Ectodermal cell (in vitro differentiated cells): ENCODE measurements around the gene MYH6.
"Not testable (repeated sequence)": the region's sequence is repeated elsewhere in the genome, so short reads cannot be mapped to it uniquely, and the experiment has no call there.

Experiments used
- H3K27ac ChIP-seq: 2 replicates; pipeline ENCODE4 v1.7.0; 2013; ENCODE audit warnings: mild to moderate bottlenecking, low read depth, low read length; ENCODE audit not compliant: insufficient read depth, poor library complexity, severe bottlenecking
- H3K27me3 ChIP-seq: 2 replicates; pipeline ENCODE4 v1.7.0; 2013; ENCODE audit warnings: mild to moderate bottlenecking, low read length; ENCODE audit not compliant: insufficient read depth, control insufficient read depth, poor library complexity, severe bottlenecking
- H3K36me3 ChIP-seq: one replicate; pipeline ENCODE4 v1.7.0; 2013; ENCODE audit warnings: low read length; ENCODE audit not compliant: control insufficient read depth, insufficient read depth
- H3K4me1 ChIP-seq: one replicate; pipeline ENCODE4 v1.7.0; 2013; ENCODE audit warnings: low read length; ENCODE audit not compliant: control insufficient read depth, insufficient read depth
- H3K4me3 ChIP-seq: 2 replicates; pipeline ENCODE4 v1.7.0; 2013; ENCODE audit warnings: low read depth, low read length, control low read depth; ENCODE audit not compliant: insufficient read depth
- H3K9me3 ChIP-seq: 2 replicates; pipeline ENCODE4 v1.7.0; 2013; ENCODE audit warnings: mild to moderate bottlenecking, low read length, moderate library complexity; ENCODE audit not compliant: control insufficient read depth
- WGBS, 2 experiments: methylation state at CpG; one replicate each; pipeline ENCODE4 v1.1.7; 2013; ENCODE audit warnings: missing lambda C conversion rate in 2 of 2; 5-methylcytosine and 5-hydroxymethylcytosine counted together

Gene MYH6

GRCh38 chr14:23425798-23426197, 17.7 kb upstream of the MYH6 start:
- 93 to 95% methylated on average over 6 of the region's 6 CpGs for WGBS, 2 experiments

GRCh38 chr14:23425169-23425568, 17.1 kb upstream of the MYH6 start:
- Histone ChIP-seq H3K27me3 (no peaks in the 10 kb centered on the region), H3K36me3 (no peaks in the 10 kb centered on the region), H3K4me1 (no peaks in the 10 kb centered on the region), H3K4me3 (no peak overlapping the region), H3K27ac (no peak overlapping the region), H3K9me3 (no peaks in the 10 kb centered on the region)
- 87 to 91% methylated on average over 10 of the region's 10 CpGs for WGBS, 2 experiments

More at GRCh38 chr14:23425798-23426197, 17.7 kb upstream of the MYH6 start:
- H3K27ac ChIP-seq, H3K9me3 ChIP-seq, H3K27me3 ChIP-seq, H3K4me3 ChIP-seq, H3K36me3 ChIP-seq, H3K4me1 ChIP-seq: not testable (repeated sequence)

- Histone ChIP-seq H3K9me3 (no peaks in the 10 kb centered on the region), H3K4me3 (no peak overlapping the region), H3K27ac (no peak overlapping the region), H3K36me3 (no peaks in the 10 kb centered on the region), H3K27me3 (no peaks in the 10 kb centered on the region), H3K4me1 (no peaks in the 10 kb centered on the region)
- 90 to 91% methylated on average over 6 of the region's 6 CpGs for WGBS, 2 experiments
Observed at GRCh38 chr14:23423657-23424056, 15.6 kb upstream of the MYH6 start.

- Histone ChIP-seq H3K27ac (no peak overlapping the region), H3K27me3 (no peaks in the 10 kb centered on the region), H3K9me3 (no peaks in the 10 kb centered on the region), H3K36me3 (no peaks in the 10 kb centered on the region), H3K4me1 (no peaks in the 10 kb centered on the region), H3K4me3 (no peak overlapping the region)
Observed at GRCh38 chr14:23421594-23421993, 13.5 kb upstream of the MYH6 start.

GRCh38 chr14:23419646-23420045, 11.6 kb upstream of the MYH6 start:
- H3K27me3 ChIP-seq, H3K4me3 ChIP-seq, H3K4me1 ChIP-seq, H3K9me3 ChIP-seq, H3K27ac ChIP-seq, H3K36me3 ChIP-seq: not testable (repeated sequence)
- 85 to 90% methylated on average over 2 of the region's 17 CpGs for WGBS, 2 experiments

GRCh38 chr14:23418021-23418420, 9.9 kb upstream of the MYH6 start:
- Histone ChIP-seq H3K27ac (no peak overlapping the region), H3K9me3 (no peaks in the 10 kb centered on the region), H3K27me3 (no peaks in the 10 kb centered on the region), H3K36me3 (no peaks in the 10 kb centered on the region), H3K4me1 (no peaks in the 10 kb centered on the region), H3K4me3 (no peak overlapping the region)
- 92 to 95% methylated on average over 21 of the region's 21 CpGs for WGBS, 2 experiments

GRCh38 chr14:23417269-23417668, 9.2 kb upstream of the MYH6 start:
- not testable (repeated sequence) for H3K27ac ChIP-seq, H3K27me3 ChIP-seq, H3K36me3 ChIP-seq, H3K9me3 ChIP-seq, H3K4me1 ChIP-seq, H3K4me3 ChIP-seq
- WGBS, 2 experiments: 96% methylated on average over 12 of the region's 12 CpGs

- Histone ChIP-seq H3K4me3 (no peak overlapping the region), H3K4me1 (no peaks in the 10 kb centered on the region), H3K27me3 (no peaks in the 10 kb centered on the region), H3K27ac (no peak overlapping the region), H3K36me3 (no peaks in the 10 kb centered on the region), H3K9me3 (no peaks in the 10 kb centered on the region)
- 94 to 95% methylated on average over 11 of the region's 11 CpGs for WGBS, 2 experiments
Observed at GRCh38 chr14:23416801-23417200, 8.7 kb upstream of the MYH6 start.

- peaks cover 3% of the 10 kb centered on the region for H3K4me1 ChIP-seq
- no peaks in the 10 kb centered on the region for H3K27me3 ChIP-seq
- WGBS, 2 experiments: 89% methylated on average over 21 of the region's 21 CpGs
- no peak overlapping the region for H3K27ac ChIP-seq
- no peak overlapping the region for H3K4me3 ChIP-seq
- no peaks in the 10 kb centered on the region for H3K36me3 ChIP-seq
- no peaks in the 10 kb centered on the region for H3K9me3 ChIP-seq
Observed at GRCh38 chr14:23415821-23416778, 8.0 kb upstream of the MYH6 start.

GRCh38 chr14:23414906-23415820, 7.1 kb upstream of the MYH6 start:
- Histone ChIP-seq H3K4me3 (no peak overlapping the region), H3K27me3 (no peaks in the 10 kb centered on the region), H3K36me3 (no peaks in the 10 kb centered on the region), H3K27ac (no peak overlapping the region), H3K4me1 (peaks cover 3% of the 10 kb centered on the region), H3K9me3 (no peaks in the 10 kb centered on the region)
- 96% methylated on average over 39 of the region's 39 CpGs for WGBS, 2 experiments
